Kasumi-1 (cell line): ENCODE data around the gene ALG9.
"Not testable (repeated sequence)": the region's sequence is repeated elsewhere in the genome, so short reads cannot be mapped to it uniquely, and the experiment has no call there.

Source experiments
- DNase-seq, 2 experiments: peaks; one replicate each; lab custom pipeline; 2025; lab: John Stamatoyannopoulos, UW

The ALG9 gene, protein sequence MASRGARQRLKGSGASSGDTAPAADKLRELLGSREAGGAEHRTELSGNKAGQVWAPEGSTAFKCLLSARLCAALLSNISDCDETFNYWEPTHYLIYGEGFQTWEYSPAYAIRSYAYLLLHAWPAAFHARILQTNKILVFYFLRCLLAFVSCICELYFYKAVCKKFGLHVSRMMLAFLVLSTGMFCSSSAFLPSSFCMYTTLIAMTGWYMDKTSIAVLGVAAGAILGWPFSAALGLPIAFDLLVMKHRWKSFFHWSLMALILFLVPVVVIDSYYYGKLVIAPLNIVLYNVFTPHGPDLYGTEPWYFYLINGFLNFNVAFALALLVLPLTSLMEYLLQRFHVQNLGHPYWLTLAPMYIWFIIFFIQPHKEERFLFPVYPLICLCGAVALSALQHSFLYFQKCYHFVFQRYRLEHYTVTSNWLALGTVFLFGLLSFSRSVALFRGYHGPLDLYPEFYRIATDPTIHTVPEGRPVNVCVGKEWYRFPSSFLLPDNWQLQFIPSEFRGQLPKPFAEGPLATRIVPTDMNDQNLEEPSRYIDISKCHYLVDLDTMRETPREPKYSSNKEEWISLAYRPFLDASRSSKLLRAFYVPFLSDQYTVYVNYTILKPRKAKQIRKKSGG

DNA sequence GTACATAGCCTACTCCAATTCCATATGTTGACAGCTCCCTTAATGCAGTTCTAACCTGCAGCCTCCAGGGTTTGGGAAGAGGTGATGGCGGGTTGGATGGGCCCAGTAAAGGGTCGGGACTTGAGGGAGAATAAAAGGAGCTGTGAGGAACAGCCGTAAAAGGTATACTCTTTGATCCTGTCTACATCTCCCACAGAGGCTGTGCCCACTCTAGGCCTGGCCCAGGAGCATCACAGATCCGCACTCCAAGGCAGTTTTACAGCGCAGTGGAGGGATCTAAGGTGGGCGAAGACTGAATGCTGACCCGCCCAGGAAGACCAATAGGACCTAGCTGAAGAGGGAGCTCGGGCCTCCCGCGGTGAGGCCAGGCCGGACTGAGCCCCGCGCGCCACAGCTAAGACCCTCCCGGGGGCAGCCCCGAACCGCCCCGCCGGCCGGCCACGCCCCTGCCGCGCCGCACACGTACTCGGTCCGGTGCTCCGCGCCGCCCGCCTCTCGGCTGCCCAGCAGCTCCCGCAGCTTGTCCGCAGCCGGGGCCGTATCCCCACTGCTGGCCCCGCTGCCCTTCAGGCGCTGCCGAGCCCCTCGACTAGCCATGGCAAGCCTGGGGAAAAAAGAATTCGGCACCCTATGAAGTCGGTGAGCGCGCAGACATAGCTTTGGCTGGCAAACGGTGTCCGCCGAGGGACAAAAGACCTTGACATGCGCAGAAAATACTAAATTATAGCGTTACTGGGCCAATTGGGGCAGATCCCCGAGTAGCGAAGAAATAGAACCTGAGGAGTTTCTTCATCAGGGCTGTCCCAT is at the start of gene ALG9:
ALG9 (minus strand) TSS at position 696 of the 807 bp plus-strand sequence; CDS start at position 597, 99 bp downstream.
- peak; percentile 69 to 81 for DNase-seq

DNA sequence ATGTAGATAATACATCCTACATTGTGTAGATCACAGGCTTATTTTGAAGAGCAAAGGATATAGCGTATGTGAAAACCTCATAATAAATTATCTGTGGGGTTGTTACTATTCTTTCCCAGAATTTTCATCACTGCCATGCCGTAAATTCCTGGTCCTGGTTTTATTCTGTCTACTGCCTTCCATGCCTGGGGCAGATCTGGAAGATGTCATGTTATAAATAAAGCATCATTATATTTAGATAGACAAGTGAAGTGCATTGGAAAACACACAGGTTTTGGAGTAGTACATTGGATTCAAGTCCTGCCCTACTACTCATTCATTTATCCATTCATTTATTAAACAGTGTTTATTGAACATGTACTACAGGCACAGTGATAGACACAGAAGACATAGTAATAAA is 49.5 kb upstream of the ALG9 start:
- no peak for DNase-seq

DNA sequence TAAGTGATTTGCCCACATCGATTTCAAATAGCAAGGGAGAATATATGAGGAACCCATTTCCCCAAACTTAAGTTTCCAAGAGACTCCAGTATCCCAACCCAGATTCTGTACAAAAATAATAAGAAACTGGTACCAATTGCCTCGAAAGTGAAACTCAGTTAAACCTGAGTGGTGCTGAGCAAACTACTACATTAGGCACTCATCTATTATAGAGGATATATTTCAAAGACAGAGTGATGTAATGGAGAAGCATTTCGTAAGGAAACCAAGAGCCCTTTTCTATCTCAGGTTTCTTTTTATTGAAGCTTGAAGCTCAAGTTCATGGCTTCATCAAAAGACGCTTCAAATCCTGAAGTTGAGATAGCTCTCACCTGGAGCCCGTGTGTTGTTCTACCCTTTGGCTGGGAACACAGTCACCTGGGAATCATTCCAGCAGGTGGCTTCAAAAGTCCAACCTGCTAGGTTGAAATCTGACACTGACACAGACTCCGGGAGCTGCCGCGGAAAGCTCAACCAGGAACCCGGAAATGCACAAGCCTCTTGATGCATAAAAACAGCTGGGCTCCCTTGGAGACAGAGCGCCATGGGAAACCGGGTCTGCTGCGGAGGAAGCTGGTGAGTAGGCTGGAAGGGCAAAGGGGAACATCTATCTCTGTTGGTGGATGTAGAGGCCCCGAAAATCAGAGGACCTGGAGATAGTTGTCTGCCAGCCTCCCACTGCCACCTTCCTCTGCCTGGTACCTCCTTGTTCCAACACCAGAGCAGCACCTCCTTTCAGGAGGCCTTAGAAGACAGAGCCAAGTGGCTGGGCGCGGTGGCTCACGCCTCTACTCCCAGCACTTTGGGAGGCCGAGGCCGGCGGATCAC is 47.2 kb upstream of the ALG9 start, which contains the start of gene C11orf52:
C11orf52 (plus strand) TSS at position 524 of the 867 bp plus-strand sequence; CDS start at position 584, 60 bp downstream.
- DNase-seq, result no peak

GRCh38 chr11:111917788-111918187 is 46.4 kb upstream of the ALG9 start:
- no peak for DNase-seq

DNA sequence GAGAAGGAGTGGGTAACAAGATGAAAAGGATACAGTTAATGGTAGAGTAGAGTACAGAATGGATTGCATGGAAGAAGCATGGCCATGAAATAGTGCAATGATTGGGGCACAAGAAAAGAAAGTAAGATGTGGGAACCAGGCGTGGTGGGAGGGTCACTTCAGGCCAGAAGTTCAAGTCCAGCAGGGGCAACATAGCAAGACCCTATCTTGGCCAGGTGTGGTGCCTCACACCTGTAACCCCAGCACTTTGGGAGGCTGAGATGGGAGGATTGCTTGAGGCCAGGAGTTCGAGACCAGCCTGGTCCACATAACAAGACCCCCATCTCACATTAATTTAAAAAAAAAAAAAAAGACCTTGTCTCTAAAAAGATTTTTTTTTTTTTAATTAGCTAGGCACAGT is 45.9 kb upstream of the ALG9 start:
- no peak for DNase-seq

DNA sequence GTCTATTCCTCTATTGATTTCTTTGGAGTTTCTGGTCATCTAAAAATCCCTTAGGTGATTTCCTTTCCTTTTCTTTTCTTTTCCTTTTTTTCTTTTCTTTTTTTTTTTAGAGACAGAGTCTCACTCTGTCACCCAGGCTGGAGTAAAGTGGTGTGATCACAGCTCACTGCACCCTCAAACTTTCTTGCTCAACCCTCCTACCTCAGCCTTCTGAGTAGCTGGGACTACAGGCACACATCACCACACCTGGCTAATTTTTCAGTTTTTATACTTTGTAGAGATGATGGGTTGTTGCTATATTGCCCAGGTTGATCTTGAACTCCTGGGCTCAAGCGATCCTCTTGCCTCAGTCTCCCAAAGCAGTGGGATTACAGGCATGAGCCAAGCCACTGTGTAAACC is 45.4 kb upstream of the ALG9 start:
- no peak for DNase-seq

GRCh38 chr11:111913997-111914396 is 42.6 kb upstream of the ALG9 start:
- DNase-seq, result no peak

DNA sequence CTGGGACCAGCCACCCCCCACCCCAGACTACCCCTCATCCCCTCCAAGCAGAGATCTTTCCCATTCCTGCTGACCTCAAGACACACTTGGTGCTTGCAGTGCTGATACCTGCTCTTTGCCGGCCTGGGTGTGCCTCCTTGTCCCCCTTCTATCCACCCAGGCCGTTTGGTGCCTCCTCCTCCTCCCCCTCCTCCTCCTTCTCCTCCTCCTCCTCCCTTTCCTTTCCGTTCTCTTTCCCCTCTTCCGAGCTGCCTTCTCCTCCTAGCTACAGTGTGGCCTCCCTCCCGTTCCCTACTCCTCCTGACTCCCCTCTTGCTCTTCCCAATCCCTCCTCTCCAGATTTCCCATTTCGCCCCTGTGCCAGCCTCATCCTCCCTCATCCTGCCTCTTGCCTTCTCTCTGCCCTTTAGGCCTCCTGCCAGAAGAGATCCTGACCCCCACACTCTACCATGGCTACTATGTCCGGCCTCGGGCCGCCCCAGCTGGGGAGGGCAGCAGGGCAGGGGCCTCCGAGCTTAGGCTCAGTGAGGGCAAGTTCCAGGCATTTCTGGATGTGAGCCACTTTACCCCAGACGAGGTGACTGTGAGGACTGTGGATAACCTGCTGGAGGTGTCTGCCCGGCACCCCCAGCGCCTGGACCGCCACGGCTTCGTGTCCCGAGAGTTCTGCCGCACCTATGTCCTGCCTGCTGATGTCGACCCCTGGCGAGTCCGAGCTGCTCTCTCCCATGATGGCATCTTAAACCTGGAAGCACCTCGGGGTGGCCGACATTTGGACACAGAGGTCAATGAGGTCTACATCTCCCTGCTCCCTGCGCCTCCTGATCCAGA is 41.9 kb upstream of the ALG9 start:
- DNase-seq, result no peak

GRCh38 chr11:111912535-111912934 is 41.2 kb upstream of the ALG9 start, which contains the start of gene HSPB2:
Gene HSPB2 (plus strand): TSS chr11:111912734. CDS start chr11:111912830, 96 bp downstream.
- no peak for DNase-seq

DNA sequence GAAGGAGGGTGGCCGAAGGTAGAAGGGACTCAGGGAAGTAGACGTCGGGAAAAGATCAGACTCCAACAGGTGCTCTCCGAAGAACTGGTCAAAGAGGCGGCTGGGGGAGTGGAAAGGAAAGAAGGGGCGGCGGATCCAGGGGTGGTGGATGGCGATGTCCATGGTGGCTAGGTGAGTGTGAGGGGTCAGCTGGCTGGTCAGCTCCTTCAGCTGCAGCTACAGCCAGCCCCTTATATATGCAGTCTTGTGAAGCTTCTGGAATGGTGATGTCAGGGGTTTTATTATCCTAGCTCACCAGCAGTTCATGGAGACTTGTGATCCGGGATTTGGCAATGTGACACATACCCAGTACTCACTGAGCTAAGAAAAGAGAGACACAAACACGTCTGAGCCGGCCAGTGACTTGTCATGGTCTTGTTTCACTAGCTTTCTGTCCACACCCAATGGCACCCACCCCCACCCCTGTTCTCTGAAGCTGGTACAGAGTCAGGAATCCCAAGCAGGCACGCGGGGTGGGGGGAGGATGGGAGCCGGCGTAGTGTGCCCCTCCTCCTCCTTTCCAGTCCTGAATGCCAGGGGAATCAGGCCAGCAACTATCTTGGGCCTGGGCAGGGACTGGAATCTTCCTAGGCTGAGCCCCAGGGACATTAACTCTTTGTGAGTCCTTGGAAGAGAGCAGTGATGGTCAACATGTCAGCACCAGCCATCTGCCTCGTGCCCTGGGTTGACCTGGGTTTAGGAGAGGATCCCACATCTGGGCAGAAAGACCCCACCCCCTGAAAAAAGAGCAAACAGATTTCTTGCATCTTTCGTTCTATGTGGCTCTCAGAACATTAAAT is 40.4 kb upstream of the ALG9 start, which contains the start of gene CRYAB:
CRYAB (minus strand) TSS at position 208 of the 839 bp plus-strand sequence; CDS start at position 162, 46 bp downstream.
- DNase-seq, result no peak

- no peak for DNase-seq
These were observed 39.5 kb upstream of the ALG9 start for GRCh38 chr11:111910676-111911562.

DNA sequence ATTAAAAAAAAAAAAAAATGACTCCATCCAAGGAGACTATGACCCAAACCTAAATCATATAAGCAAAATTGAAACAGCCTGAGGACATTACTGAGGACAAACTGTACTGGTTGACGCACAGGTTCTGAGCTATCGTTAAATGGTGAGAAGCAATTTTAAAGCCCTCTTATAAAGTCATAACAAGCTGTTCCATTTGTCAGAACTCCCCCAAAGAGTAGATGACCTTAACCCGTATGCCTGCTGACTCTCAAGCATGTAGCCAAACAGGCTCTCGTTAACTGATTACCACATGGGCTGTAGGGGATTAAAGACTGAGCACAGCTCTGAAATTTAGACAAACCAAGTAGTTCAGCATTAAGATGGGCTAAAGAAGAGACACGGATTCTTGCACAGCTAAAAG is 38.0 kb upstream of the ALG9 start:
- no peak for DNase-seq

- no peak for DNase-seq
These were observed 37.4 kb upstream of the ALG9 start for GRCh38 chr11:111908639-111909305.

DNA sequence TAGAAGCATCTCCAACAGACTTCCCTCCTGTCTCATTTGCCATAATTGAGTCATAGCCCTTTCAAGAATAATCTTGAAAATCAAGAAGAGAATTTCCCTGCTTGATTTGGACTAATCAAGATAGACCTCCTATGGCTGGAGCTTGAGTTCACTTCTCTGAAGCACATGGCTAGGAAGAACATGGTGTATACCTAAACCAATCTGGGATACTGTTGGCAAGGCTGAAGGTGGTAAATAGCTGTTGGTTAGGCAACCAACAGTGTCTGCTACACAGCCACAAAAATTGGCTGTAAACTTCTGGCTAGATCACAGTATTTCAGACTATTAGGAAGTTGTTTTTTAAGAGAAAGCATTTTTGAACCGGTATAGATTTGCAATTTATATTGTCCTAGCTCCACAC is 35.3 kb upstream of the ALG9 start:
- no peak for DNase-seq

- DNase-seq, result no peak
These were observed 34.0 kb upstream of the ALG9 start for GRCh38 chr11:111905411-111905810.

DNA sequence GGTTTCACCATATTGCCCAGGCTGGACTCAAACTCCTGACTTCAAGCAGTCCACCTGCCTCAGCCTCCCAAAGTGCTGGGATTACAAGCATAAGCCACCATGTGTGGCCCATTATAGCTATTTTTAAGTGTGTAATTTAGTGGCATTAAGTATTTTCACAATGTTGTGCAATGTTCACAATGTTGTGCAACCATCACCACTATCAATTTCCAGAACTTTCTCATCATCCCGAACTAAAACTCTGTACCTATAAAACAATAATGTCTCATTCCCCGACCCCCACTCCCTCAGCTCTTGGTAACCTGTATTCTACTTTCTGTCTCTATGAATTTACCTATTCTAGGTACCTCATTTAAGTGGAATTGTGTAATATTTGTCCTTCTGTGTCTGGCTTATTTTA is 15.5 kb upstream of the ALG9 start:
- no peak for DNase-seq

GRCh38 chr11:111886032-111886431 is 14.7 kb upstream of the ALG9 start:
- DNase-seq, result no peak

- not testable (repeated sequence) for DNase-seq
These were observed 13.7 kb upstream of the ALG9 start for GRCh38 chr11:111885053-111885452.
